NB4 (cell line): ENCODE results near the gene TBX5.

ENCODE experiments used
- DNase-seq: peaks from one replicate; pipeline ENCODE4 v3.0.0; 2010; ENCODE audit warnings: low read depth
- H3K4me3 ChIP-seq: one replicate; pipeline ENCODE4 v1.5.1; 2011; ENCODE audit warnings: mild to moderate bottlenecking, low read depth, low read length, moderate library complexity
- MAX ChIP-seq: IDR thresholded peaks from 2 replicates; pipeline ENCODE4 v1.6.1; 2011; ENCODE audit warnings: low read depth, low read length
- MYC ChIP-seq: IDR thresholded peaks from 2 replicates; pipeline ENCODE4 v1.6.1; 2011; ENCODE audit warnings: low read depth, low read length
- POLR2A ChIP-seq: IDR thresholded peaks from 2 replicates; pipeline ENCODE4 v1.6.1; 2011; ENCODE audit warnings: mild to moderate bottlenecking; ENCODE audit not compliant: insufficient read length; ENCODE audit errors: extremely low read depth
- TF ChIP-seq, protein P1 (sequence below): IDR thresholded peaks from one replicate; pipeline ENCODE4 v1.5.1; 2012; ENCODE audit warnings: low read depth, low read length

Gene TBX5

GRCh38 chr12:114321524-114321923 lies 84.4 kb downstream of the TBX5 start:
- TF ChIP-seq MAX (no peak), POLR2A (no peak)
- H3K4me3 ChIP-seq, result no peak overlapping the region
- DNase-seq, result no peak

DNA sequence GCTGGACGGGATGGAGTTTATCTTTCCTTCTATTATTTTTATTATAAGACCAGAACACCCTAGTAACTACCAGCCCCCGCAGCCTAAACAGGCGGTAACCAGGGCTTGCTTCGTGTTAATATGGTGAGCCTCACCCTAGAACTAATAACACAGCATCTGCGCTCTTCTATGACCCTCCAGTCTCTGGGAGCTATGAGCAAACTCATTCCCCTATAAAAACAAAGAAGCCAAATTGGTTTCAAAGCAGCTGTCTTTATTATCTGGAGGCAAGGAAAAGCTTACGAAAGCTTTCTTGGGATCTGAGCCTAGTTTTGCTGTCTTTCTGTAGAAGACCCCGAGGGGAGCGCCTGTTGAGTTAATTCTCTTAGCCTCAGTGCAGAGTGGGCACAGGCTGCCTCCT lies 85.0 kb downstream of the TBX5 start:
- no peak for TF ChIP-seq POLR2A
- TF ChIP-seq MYC, result no peak
- TF ChIP-seq, protein P1, sequence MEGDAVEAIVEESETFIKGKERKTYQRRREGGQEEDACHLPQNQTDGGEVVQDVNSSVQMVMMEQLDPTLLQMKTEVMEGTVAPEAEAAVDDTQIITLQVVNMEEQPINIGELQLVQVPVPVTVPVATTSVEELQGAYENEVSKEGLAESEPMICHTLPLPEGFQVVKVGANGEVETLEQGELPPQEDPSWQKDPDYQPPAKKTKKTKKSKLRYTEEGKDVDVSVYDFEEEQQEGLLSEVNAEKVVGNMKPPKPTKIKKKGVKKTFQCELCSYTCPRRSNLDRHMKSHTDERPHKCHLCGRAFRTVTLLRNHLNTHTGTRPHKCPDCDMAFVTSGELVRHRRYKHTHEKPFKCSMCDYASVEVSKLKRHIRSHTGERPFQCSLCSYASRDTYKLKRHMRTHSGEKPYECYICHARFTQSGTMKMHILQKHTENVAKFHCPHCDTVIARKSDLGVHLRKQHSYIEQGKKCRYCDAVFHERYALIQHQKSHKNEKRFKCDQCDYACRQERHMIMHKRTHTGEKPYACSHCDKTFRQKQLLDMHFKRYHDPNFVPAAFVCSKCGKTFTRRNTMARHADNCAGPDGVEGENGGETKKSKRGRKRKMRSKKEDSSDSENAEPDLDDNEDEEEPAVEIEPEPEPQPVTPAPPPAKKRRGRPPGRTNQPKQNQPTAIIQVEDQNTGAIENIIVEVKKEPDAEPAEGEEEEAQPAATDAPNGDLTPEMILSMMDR, result no peak
- TF ChIP-seq MAX, result no peak
- no peak overlapping the region for H3K4me3 ChIP-seq
- no peak for DNase-seq

GRCh38 chr12:114320101-114320500 lies 85.8 kb downstream of the TBX5 start:
- TF ChIP-seq, protein P1, result no peak
- TF ChIP-seq POLR2A, result no peak
- TF ChIP-seq MYC, result no peak
- TF ChIP-seq MAX, result no peak
- H3K4me3 ChIP-seq, result no peak overlapping the region

DNA sequence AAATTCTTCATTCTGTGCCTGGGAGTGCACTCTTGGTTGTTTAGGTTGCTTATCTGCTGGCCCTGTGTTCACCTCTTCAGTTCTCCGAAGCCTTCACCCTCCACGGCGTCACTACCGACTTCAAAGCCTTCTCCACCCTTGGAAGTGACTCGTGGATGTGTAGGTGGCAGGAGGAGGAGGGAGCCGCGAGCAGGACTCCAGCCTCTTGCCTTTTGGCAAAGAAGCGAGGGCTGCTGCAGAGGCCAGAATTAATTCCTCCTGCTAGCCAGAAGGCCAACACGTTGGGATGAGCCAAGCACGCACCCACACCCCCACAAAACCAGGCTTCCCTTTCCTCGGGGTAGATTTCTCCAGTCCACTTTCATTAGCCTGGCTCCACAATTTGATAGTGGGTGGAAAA lies 86.5 kb downstream of the TBX5 start:
- H3K4me3 ChIP-seq, result no peak overlapping the region
- TF ChIP-seq MAX (no peak), MYC (no peak), POLR2A (no peak)
- TF ChIP-seq, protein P1, result no peak
- DNase-seq, result no peak

More at GRCh38 chr12:114320101-114320500, 85.8 kb downstream of the TBX5 start:
- DNase-seq, result no peak

- TF ChIP-seq, protein P1, result no peak
- TF ChIP-seq MYC (no peak), POLR2A (no peak), MAX (no peak)
- DNase-seq, result no peak
- no peak overlapping the region for H3K4me3 ChIP-seq
These were observed 87.0 kb downstream of the TBX5 start for GRCh38 chr12:114318984-114319383.

DNA sequence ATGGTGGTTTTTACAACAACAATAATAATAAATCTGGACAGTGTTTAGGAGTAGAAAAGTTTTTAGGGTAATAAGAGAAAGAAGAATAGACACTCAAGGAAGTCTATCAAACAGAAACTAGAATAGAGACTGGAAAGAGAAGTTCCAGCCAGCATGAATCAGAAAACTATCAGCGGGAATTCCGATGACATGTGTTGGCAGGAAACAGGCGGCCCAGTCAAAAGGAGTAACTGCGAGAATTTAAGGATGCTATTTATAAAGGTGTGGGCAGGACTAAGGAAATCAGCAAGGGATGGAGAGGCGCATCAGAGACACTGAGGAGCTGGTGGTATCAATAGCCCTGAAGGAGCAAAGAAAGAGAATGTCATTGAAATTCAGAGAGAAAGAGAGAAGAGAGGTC lies 89.9 kb downstream of the TBX5 start:
- TF ChIP-seq POLR2A, result no peak
- TF ChIP-seq, protein P1, result no peak
- no peak for TF ChIP-seq MYC
- no peak for TF ChIP-seq MAX
- H3K4me3 ChIP-seq, result no peak overlapping the region
- no peak for DNase-seq
